ENCODE results near the gene POLR2J3.
"Not testable (repeated sequence)": the region's sequence is repeated elsewhere in the genome, so short reads cannot be mapped to it uniquely, and the experiment has no call there.

GRCh38 chr7:102574607-102575006, 2.2 kb upstream of the POLR2J3 start:
- TF ChIP-seq CTCF (IDR thresholded peaks at IDR 0.05; ENCODE audit: low read depth, low read length); EZH2phosphoT487 (IDR thresholded peaks at IDR 0.05; ENCODE audit: low read depth): not testable (repeated sequence)
